HG03139 (cell line): ENCODE measurements around the gene FALEC.

ENCODE experiments used
- ATAC-seq: cut with Tn5 transposase; IDR thresholded peaks from one replicate; pipeline ENCODE4 v1.9.1; 2021; ENCODE audit not compliant: unreplicated experiment

The FALEC gene

GRCh38 chr1:150515328-150516049, at the start of gene FALEC:
FALEC (plus strand) TSS chr1:150515752.
- ATAC-seq = peak; percentile 91

- ATAC-seq = no peak
These were observed 48.6 kb upstream of the FALEC start for GRCh38 chr1:150466964-150467363.

- ATAC-seq = no peak
These were observed 46.3 kb upstream of the FALEC start for GRCh38 chr1:150469291-150469690.

GRCh38 chr1:150472601-150473200, 42.9 kb upstream of the FALEC start:
- no peak for ATAC-seq

- no peak for ATAC-seq
These were observed 41.9 kb upstream of the FALEC start for GRCh38 chr1:150473659-150474058.

GRCh38 chr1:150474869-150475268, 40.7 kb upstream of the FALEC start:
- ATAC-seq = no peak

- no peak for ATAC-seq
These were observed 38.8 kb upstream of the FALEC start for GRCh38 chr1:150476754-150477153.

- no peak for ATAC-seq
These were observed 38.2 kb upstream of the FALEC start for GRCh38 chr1:150477320-150477719.

DNA sequence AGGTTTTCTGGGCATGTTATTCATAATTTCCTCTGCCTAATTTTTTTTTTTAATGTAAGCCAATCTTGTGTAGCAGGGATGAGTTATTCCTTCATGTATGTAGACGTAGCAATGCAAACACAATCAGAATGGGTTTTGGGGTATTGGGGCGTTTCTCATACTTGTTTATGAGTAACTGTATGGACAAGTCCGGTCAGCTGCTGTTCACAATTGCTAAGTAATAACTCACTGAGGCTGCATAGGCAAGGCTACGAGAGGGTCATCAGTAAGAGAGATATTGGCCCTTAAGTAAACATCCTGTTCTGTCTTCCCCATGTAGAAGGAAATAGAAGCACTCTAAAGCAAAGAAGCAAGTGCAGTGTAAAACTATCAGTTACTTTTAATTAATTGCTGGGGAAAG, 37.8 kb upstream of the FALEC start:
- ATAC-seq = no peak

DNA sequence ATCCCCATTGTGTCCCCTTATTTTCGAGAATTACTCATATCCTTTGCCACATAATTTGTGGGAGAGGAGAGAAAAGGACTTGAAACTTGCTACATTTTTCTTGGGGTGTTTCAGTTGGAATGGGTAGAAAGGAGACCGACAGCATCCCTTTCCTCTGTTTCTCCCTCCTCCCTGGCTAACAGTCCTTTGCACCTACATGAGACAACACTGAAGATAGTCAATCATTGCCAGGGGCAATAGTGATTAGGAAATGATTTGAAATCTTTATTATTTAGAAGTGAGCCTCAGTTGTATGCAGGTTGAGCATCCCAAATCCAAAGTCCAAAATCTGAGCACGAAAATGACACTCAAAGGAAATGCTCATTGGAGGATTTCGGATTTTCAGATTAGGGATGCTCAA, 36.2 kb upstream of the FALEC start:
- ATAC-seq = no peak

- no peak for ATAC-seq
These were observed 35.6 kb upstream of the FALEC start for GRCh38 chr1:150479927-150480352.

DNA sequence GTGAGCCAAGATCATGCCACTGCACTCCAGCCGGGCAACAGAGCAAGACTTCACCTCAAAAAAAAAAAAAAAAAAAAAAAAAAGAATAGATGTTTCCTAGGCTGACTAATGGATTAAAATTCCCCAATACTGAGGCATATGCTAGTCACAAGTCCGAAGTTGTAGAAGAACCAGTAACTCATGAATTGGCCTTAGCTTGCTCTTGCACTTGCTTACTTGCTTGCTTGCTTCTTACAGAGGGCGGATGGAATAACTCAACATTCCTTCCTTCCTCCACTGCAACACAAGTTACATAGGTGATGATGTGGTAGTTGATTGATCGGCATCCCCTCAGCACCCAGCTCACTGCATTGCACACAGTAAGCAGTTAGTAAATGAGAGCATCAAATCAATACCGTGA, 31.1 kb upstream of the FALEC start:
- ATAC-seq = no peak

GRCh38 chr1:150484861-150485260, 30.7 kb upstream of the FALEC start:
- ATAC-seq = no peak

DNA sequence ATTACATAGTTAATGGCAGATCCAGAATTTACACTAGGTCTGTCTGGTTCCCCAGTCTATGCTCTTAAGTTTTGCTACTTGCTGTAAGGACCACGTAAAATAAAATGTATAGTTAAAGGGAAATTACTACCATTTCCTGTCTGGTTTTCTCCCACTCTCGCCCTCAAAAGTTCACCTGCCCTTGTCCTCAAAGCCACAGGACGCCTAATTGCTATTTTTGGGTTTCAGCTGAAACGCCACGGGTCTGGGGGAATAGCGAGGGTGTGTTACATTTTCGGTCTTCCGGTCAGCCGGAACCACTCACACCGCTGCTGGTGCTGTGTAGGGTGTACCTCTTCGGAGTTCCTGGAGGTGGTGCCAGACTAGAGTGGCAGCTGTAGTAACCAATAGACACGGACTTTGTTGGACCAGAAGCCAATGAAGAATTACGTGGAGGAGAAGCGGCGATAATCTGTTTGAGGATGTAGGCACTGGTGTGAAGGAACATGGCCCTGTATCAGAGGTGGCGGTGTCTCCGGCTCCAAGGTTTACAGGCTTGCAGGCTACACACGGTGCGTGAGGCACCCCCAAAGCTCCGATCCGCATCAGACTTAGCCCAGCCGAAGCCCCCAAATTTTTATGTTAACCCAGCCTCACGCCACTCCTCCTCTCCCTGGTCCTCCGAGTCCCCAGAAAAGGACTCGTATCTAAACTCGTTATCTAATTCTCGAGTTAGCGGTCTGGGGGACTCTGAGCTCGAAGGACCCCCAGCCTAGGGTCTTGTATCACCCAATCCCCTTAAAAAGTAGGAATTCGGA, 28.4 kb upstream of the FALEC start, which contains the start of gene TARS2:
TARS2 (plus strand) TSS at position 454 of the 797 bp plus-strand sequence; CDS start at position 486, 32 bp downstream.
- ATAC-seq = peak; percentile 100

DNA sequence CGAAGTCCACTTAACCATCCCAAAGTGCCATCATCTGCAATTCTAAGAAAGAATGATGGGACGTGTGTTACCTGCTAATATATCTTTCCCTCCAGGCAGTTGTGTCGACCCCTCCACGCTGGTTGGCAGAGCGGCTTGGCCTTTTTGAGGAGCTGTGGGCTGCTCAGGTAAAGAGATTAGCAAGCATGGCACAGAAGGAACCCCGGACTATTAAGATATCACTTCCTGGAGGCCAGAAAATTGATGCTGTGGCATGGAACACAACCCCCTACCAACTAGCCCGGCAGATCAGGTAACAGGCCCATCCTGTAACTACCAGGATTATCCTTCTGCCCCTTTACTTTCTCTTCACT, 27.8 kb upstream of the FALEC start:
- no peak for ATAC-seq

- ATAC-seq = no peak
These were observed 22.4 kb upstream of the FALEC start for GRCh38 chr1:150493175-150493574.

DNA sequence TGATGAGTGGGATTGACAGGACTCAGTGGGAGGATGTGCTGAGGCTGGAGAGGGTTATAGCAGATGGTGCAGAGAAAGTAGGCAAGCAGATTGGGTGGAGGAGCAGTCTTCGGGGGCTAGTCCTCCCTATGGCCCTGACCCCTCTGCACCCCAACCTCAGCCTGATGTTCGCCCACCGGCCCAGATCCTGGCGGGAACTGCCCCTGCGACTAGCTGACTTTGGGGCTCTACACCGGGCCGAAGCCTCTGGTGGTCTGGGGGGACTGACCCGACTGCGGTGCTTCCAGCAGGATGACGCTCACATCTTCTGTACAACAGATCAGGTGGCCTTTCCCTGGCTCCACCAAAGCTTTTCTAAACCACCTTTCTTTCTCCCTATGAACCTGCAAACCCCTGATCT, 17.2 kb upstream of the FALEC start:
- ATAC-seq = no peak

GRCh38 chr1:150505431-150505830, 10.1 kb upstream of the FALEC start:
- no peak for ATAC-seq

DNA sequence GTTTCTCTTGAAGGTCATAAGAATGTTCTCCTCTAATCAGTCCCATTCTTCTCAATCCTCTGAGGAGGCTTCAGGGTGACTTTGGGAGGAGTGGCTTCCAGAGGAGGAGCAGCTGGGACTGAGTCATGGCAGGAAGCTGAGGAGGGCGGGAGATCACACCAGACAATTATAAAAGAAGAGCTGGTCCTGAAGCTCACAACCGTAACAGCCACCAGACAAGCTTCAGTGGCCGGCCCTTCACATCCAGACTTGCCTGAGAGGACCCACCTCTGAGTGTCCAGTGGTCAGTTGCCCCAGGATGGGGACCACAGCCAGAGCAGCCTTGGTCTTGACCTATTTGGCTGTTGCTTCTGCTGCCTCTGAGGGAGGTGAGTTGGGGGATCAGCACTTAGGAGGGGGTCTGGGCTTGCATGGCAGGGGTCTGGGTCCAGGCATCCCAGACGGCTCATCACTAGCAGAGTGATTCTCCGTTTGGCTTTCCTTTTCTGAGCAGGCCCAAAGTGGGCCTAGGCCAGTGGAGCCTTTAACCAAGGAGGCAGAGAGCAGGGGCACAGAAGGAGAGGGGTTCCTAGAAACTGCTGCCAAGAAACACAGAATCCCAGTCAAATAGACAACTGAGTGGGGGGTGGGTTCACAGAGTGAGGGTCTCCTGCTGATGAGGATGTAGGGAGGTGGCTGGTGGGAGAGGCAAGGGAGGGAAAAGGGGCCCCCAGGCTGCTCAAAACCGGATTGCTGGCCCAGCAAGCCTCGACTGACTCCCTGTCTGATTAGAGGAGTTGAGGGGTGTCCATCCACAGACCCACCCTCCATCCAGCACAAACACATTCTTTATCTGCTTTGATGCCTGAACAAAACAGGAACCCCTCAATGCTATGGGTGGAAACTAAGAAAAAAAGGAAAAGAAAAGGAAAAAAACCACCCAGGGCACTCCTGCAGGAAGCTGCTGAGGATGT, 7.4 kb upstream of the FALEC start, which contains the start of gene ECM1:
ECM1 (plus strand) TSS at position 198 of the 953 bp plus-strand sequence; CDS start at position 299, 101 bp downstream.
- no peak for ATAC-seq

DNA sequence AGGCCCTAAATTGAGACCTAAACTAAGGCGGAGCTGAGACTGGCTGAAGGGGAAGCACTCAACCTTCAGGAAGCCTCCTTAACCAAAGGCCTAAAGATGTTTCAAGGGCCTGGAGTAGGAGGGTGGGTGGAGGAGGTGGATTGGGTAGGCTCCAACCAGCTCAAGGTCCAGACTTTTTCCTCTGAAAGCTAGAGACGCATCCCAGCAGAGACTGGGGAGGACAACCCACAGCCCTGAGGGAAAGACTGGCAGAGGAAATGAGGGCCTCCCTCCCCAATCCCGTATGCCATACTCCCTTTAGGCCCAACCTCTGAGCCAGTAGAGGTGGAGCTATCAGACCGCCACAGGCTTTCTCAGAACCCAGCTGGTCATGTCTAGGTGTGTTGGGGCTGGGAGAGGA, 6.6 kb upstream of the FALEC start:
- ATAC-seq = no peak

DNA sequence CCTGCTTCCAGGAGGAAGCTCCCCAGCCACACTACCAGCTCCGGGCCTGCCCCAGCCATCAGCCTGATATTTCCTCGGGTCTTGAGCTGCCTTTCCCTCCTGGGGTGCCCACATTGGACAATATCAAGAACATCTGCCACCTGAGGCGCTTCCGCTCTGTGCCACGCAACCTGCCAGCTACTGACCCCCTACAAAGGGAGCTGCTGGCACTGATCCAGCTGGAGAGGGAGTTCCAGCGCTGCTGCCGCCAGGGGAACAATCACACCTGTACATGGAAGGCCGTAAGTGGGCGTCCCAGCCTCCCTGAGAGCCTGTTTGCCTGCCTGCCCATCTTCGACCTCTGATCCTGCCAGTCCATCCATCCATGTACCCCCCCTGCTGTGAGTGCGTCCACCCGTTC, 4.0 kb upstream of the FALEC start:
- ATAC-seq = no peak
